Measurements from ENCODE around the gene SPSB4.

DNA sequence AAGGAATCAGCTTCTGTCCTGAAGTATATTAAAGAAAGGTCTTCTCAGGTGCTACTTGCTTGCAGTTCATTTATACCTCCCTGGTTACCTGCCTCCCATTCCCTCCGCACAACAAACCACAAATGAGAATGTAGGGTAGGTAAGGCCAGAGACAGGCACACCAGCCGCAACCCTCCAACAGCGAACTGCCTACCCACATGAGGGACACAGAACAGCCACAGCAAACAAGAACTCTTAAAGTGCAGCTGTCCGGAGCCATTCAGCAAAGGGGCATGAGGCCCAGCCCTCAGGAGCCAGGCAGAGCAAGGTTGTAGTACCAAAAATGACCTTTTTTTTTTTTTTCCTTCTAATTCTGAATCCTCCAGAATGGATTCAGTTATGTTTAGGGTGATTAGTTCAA lies 52.4 kb downstream of the SPSB4 start:
- TF ChIP-seq POU2F2 (IDR thresholded peaks at IDR 0.05; ENCODE audit: borderline replicate concordance, low read depth, low read length) (no peak), CREB1 (IDR thresholded peaks at IDR 0.05; ENCODE audit: low read depth) (no peak)

All from GM12878 (cell line).